HCEC 1CT (cell line): Measurements from ENCODE around the gene PRICKLE2.

Experiments used
- DNase-seq: peaks from one replicate; pipeline ENCODE4 v3.0.0-alpha.2; 2017

The PRICKLE2 gene

GRCh38 chr3:64125561-64125960 is 99.7 kb downstream of the PRICKLE2 start:
- no peak for DNase-seq

- no peak for DNase-seq
Observed at GRCh38 chr3:64123931-64124330, 101.3 kb downstream of the PRICKLE2 start.

DNA sequence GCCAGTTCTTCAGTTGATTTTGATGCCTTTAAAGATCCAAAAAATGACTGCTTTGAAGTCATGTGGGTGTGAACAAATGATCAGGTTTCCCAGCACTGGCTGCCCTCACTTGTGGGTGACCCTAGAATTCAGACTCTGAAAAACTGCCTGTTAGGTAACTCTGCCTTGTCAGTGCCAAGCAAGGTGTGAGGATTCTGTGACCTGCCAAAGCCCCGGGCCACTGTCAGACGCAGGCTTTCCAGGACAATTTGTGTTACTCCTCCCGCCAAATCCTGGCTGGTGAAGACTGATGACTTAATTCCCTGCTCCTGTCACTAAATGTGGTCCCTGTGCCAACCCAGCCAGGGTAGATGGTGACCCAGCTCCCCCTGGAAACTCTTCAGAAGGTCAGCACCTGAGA is 102.8 kb downstream of the PRICKLE2 start:
- no peak for DNase-seq

- DNase-seq: no peak
Observed at GRCh38 chr3:64121750-64122311, 103.4 kb downstream of the PRICKLE2 start.

GRCh38 chr3:64120876-64121275 is 104.4 kb downstream of the PRICKLE2 start:
- DNase-seq: no peak

DNA sequence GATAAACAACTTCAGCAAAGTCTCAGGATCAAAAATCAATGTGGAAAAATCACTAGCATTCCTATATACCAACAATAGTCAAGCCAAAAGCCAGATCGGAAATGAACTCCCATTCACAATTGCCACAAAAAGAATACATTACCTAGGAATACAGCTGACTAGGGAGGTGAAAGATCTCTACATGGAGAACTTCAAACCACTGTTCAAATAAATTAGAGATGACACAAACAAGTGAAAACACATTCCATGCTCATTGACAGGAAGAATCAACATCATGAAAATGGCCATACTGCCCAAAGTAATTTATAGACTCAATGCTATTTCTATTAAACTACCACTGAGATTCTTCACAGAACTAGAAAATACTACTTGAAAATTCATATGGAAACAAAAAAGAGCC is 107.8 kb downstream of the PRICKLE2 start:
- no peak for DNase-seq

DNA sequence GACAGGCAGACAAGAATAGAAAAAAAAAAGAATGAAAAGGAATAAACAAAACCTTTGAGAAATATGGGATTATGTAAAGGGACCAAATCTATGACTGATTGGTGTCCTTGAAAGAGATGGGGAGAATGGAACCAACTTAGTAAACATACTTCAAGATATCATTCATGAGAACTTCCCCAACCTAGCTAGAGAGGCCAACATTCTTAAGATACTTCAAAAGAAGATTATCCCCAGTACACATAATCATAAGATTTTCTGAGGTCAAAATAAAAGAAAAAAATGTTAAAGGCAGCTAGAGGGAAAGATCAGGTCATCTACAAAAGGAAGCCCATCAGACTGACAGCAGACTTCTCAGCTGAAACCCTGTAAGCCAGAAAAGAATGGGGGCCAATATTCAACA is 110.6 kb downstream of the PRICKLE2 start:
- DNase-seq: no peak

DNA sequence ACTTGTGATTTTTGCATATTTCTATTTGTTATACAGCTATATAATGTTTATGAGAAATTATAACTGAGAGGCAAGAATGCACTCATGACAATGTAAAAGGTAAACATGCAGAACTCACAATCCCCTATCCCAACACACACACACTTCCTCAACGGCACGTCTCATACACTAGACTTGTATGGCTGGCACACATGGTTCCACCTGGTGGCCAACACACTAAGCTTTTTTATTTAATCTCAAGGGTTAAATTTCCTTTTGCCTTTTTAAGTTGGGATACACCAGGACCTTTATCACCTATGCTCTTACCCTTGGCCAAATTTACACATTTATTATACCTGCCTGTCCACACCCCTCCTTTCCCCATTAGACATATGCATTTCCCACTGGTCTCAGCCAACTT is 113.4 kb downstream of the PRICKLE2 start:
- DNase-seq: no peak

- DNase-seq: no peak
Observed at GRCh38 chr3:64111083-64111482, 114.2 kb downstream of the PRICKLE2 start.

DNA sequence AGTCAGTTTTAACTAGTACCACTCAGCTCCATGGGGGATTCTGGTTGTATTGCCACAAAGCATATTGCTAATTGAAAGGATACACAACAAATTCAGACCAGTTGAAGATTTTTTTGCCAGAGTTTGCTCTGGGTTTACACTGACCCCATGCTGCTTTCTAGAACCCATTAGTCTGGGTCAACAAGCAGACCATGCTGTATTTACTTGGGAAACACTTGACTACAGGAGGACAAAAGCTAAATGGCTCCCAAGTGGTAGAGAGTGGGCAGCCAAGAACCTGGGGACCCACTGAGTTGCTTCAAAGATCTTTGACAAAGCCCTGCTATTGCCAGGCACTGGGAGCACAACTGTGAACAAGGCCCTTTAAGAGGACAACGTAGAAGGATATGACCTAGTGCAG is 115.2 kb downstream of the PRICKLE2 start:
- no peak for DNase-seq

DNA sequence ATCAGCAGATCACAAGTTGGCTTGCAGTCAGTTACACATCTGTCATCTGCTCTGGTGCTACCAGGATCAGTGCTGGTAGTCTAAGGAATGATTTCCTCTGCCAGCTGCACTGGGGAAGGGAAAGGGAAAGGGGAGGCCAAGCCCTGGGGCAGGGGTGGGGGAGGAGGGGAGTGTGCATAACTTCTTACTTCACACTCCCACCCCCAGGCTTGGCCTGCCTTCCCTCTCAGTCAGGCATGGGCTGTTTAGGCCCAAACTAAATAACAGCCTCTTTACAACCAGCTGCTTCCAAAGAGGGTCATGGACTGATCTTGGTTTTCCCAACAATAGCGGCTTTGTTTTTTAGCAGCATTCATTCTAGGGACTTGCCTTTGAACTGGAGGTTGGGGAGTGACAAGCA is 115.8 kb downstream of the PRICKLE2 start:
- DNase-seq: no peak

DNA sequence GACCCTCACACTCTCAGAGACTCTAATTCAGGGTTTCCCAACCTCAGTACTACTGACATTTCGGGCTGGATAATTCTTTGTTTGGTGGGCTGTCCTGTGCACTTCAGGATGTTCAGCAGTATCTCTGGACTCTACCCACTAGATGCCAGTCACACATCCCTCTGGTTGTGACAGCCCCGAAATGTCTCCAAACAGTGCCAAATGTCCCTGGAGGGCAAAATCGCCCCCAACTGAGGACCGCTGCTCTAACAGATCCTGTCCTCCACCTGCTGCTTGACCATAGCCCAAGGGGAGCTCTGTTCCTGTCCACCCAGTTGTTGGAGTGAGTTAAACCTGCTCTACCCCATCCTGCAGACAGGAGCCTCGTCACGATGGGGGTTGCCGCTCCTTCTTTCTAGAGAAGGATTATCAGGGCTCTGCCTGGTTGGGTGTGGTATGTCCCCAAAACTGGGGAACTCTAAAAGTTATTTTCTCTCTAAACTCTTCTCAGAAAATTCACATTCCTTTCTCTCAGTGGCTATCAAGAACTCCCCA is 116.4 kb downstream of the PRICKLE2 start:
- DNase-seq: no peak

DNA sequence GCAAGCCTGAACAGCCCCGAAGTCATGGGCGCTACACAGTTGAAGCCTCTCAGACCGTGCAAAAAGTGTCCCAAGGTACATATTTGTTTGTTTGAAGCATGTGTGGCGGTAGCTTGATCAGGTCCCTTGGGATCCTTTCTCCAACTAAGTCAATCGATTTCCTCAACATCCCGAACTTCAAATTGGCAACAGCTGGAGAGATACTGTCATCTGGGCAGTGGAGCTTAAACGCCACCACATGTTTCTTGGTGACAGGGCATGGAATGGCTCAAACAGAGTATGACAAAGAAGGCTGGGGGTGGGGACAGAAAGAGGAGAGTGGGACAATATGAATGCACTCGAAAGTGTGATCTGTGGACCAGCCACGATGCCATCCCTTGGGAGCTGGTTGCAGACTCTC is 117.0 kb downstream of the PRICKLE2 start:
- no peak for DNase-seq

DNA sequence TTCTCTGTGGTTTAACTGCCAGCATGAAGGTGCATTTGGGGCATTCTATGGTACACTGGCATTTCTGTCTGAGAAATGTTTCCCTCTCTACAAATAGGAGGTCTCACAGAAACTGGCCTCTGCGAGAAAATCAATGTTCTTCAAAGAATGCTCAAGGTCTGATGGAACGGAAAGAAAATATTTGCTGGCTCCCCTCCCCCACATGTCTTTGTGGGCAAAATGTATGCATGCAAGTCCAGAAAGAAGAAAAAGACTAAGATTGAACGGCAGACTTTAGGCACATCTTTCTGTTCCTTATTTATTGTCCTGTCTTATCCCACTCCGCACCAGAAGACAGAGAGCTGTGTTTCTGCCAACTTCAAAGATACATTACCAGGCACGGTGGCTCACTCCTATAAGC is 118.1 kb downstream of the PRICKLE2 start:
- DNase-seq: no peak

- peak; percentile 37 for DNase-seq
Observed at GRCh38 chr3:64105816-64106215, 119.5 kb downstream of the PRICKLE2 start.

DNA sequence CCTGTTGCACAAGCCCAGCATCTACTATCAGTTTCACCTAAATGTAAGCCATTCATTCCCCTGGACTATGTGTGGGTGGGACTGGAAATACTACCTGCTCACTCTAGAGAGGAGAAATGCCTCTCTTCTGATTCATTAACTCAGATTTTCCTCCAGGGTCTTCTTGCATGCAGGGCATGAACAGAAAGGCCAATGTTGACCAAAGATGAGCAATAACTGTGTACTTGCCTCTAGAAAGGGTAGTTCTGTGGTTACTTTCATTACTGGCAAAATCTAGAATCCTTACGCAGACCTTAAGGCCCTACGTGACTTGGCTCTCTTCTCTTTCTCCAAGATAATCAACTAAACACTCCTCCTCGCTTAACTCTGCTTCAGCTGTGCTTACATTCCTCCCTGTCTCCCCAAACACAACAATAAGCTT is 120.6 kb downstream of the PRICKLE2 start:
- no peak for DNase-seq

DNA sequence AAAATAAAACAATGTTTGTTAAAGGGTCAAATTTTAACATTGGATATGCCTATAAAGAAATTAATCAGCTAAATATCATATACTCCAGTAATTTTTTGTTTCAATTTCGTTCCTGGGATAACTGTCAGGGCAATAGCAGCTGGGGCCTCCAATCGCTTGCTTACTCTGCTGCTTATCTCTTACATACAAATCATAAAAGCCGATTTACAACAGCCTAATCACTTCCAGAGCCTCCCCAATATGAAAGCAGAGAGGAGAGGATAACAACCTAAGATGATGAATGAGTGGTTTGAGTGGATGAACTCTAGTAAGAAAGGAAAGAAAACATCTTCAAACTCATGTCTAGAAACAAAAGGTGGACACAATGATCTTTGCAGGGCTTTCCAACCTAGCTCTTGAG is 121.3 kb downstream of the PRICKLE2 start:
- no peak for DNase-seq

DNA sequence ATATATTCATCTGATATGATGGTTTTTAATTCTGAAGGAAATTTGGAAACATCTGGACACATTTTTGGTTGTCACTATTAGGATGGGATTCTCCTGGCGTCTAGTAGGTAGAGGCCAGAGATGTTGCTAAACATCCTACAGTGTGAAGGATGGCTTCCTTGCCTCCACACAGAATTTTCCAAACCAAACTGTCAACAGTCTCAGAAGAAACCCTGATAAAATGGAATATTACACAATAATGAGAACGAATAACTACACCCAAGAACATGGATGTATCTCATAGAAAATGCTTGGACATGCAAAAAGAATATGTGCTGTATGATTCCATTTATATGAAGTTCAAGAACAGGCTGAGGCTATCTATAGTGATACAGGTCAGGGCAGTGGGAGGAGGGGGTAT is 122.1 kb downstream of the PRICKLE2 start:
- DNase-seq: no peak

DNA sequence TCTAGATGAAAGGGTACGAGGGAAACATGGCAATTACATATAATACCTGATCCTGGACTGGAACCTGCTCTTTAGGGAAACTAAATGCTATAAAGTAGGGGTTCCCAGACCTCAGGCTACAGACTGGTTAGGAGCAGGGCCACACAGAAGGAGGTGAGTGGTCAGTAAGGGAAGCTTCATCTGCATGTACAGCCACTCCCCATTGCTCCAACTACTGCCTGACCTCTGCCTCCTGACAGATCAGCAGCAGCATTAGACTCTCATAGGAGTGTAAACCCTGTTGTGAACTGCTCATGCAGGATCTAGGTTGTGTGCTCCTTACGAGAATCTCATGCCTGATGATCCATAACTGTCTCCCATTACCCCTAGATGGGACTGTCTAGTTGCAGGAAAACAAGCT is 123.1 kb downstream of the PRICKLE2 start:
- DNase-seq: no peak

GRCh38 chr3:64099316-64099715 is 126.0 kb downstream of the PRICKLE2 start:
- no peak for DNase-seq

- no peak for DNase-seq
Observed at GRCh38 chr3:64098670-64099069, 126.6 kb downstream of the PRICKLE2 start.

DNA sequence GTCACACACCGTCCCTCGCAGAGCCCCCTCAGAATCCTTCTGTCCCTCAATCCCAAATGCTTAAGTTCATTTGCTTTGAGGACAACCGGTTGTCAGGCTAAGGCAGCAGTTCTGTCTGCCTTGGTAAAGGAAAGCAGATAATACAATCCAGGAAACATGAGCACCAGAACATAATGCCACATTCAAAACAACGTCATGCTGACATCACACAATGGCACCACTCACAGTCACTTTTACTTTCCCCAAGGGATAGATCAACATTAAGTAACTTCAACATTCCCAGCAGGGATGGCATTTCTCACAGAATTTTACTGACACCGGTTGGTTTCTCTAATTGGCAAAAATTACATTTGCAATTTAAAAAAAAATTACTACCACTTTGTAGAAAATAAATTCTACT is 127.3 kb downstream of the PRICKLE2 start:
- DNase-seq: no peak

DNA sequence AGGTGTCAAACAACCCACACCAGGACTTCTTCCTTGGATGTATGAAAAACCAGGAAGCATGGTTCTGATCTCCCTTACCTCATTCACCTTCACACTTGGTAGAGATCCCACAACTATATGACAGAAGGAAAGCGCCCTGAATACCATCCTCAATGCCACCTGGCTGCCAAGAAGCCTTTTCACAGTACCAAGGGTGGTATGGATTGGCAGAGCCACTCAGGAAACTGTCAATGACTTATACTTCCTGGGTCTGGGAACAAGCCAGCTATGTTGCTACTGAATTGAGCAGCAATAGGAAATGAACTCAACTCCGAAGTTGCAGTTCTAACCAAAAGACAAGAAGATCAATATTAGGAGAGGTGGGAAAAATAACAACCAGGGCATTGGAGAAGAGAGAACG is 129.5 kb downstream of the PRICKLE2 start:
- no peak for DNase-seq

GRCh38 chr3:64094713-64095079 is 130.6 kb downstream of the PRICKLE2 start:
- DNase-seq: no peak
